Ammon's horn (tissue), 1 donor: Measurements from ENCODE around the gene TRIP13.

Source experiments
- DNase-seq: peaks from one replicate; pipeline ENCODE4 v3.0.0-alpha.2; 2016; ENCODE audit warnings: low spot score

TRIP13 gene

DNA sequence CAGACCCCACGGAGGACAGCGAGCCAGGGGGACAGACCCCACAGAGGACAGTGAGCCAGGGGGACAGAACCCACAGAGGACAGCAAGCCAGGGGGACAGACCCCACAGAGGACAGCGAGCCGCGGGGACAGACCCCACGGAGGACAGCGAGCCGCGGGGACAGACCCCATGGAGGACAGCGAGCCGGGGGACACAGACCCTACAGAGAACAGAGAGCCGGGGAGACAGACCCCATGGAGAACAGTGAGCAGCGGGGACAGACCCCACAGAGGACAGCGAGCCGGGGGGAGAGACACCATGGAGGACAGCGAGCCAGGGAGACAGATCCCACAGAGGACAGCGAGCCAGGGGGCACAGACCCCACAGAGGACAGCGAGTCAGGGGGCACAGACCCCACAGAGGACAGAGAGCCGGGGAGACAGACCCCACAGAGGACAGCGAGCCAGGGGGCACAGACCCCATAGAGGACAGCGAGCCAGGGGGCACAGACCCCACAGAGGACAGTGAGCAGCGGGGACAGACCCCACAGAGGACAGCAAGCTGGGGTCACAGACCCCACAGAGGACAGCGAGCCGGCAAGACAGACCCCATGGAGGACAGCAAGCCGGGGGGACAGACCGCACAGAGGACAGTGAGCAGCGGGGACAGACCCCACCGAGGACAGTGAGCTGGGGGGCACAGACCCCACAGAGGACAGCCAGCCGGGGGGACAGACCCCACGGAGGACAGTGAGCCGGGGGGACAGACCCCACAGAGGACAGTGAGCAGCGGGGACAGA lies 37.5 kb upstream of the TRIP13 start:
- no peak for DNase-seq

DNA sequence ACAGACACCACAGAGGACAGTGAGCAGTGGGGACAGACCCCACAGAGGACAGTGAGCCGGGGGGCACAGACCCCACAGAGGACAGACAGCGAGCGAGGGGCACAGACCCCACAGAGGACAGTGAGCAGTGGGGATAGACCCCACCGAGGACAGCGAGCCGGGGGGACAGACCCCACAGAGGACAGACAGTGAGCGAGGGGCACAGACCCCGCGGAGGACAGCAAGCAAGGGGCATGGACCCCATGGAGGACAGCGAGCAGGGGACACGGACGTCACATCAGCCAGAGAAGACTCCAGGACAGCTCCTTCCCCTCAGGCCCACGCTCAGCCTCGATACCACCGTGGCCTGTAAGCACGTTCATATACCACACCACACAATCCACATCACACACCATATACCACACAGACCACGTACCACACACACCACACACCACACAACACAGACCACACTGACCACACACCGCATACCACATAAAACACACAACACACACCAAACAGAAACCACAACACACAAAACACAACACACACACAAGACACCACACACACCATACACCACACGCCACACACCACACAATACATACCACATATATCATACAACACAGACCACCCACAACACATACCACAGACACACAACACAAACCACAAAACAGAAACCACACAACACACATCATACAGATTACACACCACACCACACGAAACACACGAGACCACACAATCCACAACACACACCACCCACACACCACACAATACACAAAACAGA lies 36.7 kb upstream of the TRIP13 start:
- no peak for DNase-seq

DNA sequence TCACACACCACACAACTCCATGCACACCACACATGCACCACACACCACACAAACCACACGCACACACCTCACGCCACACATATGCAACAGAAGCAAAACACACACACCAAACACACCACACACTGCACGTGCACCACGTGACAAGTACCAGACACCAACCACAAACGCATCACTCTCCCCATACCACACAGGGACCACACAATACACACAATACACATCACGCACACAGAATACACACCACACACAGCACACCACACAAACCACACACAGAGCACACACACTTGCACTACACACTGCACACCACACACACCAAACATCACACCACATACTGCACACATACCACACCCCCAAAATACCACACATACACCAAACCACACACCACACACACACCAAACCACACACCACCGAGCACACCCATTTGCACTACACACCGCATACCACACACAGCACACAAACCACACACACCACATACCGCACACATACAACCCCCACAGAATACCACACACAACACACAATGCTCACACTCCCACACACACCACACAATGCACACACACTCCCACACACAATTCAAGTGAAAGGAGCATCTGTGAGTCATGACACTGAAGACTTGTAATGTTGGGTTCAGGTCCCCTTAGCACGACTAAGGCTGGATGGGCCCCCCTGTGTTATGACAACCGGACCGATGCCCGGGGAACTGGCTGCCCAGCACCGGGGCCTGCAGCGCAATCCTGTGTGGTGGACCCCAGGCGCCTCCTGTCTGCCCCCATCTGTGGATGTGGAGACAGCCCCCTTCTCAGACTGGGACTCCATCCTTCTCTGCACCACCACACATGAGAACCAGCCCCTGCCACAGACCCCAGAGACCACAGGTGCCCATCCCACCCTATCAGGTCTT lies 35.9 kb upstream of the TRIP13 start:
- no peak for DNase-seq

DNA sequence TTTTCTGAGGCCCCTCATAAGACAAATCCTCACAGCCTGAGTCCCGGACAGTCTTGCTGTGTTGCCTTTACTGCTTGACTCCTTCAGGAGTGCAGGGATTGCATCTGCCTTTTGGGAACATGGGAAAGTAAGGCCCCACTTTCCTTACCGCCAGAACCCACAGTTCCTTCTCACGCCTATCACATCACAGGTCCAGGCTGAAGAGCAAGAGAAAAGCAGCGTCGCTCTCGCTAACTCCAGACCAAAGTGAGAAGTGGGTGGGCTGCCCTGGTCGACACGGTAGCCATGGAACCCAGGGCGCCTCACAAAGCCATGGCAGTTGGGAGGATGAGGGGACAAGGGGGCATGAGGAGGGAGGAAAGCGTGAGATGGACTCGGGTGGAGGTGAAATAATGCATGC lies 34.0 kb upstream of the TRIP13 start:
- no peak for DNase-seq

DNA sequence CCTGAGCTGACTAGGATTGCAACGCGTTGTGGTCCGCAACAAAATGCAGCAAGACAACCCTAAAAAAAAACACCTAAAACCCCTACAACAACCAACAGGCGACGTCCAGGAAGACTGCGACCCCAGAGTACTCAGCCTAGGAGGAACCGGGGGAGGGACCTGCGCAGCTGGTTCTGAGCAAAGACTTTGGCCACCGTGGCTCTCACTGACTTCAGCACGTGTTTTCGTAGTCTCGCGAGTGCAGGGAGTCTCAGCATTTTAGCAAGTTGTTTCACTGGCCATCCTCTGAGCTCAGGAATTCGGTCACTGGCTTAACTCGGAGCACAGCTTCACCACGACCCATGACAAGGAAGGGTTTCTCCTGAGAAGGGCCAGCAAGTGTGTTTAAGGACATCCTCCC lies 33.3 kb upstream of the TRIP13 start:
- no peak for DNase-seq

DNA sequence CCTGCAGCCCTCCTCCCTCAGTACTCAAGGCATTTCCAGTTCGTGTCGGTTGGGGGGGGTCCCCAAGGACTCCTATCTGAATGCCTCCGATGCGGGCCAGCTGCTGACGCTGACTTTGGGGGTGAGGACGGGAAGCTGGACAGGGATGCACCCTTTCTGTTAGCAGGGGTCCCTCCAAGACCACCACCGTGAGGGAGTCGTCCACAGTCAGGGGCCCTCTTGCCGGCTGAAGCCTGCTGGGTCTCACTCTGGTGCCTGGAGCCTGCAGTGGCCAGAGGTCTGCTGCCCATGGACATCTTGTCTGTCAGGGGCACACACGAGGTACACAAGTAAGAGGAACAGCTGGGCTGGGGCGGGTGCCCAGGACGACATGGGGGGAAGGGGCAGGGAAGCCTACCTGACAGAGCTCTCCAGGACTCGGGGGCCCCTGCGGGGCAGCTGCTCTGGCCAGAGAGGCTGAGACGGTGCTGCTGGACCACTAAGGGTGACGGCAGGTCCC lies 32.8 kb upstream of the TRIP13 start:
- DNase-seq = no peak

DNA sequence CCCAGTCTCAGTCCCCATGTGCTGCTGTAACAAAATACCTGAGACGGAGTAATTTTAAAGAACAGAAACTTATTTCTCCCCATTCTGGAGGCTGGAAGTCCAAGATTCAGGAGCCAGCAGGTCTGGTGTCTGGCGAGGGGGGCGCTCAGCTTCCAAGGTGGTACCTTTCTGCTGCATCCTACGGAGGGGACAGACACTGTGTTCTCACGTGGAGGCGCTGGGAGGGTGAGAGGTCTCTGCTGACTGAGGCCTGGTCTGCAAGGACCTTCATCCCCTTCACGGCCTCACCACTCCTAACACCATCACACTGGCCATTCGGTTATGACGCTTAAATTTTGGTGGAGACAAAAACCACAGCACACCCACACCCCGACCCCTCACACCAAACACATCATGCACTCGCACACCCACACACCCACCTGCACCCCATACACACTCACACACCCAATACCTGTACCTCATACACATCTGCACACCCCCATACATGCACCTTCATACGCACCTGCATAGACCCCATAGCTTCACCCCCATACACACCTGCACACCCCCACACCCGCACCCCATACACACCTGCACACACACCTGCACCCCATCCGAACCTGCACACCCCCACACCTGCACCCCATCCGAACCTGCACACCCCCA lies 32.1 kb upstream of the TRIP13 start:
- no peak for DNase-seq

DNA sequence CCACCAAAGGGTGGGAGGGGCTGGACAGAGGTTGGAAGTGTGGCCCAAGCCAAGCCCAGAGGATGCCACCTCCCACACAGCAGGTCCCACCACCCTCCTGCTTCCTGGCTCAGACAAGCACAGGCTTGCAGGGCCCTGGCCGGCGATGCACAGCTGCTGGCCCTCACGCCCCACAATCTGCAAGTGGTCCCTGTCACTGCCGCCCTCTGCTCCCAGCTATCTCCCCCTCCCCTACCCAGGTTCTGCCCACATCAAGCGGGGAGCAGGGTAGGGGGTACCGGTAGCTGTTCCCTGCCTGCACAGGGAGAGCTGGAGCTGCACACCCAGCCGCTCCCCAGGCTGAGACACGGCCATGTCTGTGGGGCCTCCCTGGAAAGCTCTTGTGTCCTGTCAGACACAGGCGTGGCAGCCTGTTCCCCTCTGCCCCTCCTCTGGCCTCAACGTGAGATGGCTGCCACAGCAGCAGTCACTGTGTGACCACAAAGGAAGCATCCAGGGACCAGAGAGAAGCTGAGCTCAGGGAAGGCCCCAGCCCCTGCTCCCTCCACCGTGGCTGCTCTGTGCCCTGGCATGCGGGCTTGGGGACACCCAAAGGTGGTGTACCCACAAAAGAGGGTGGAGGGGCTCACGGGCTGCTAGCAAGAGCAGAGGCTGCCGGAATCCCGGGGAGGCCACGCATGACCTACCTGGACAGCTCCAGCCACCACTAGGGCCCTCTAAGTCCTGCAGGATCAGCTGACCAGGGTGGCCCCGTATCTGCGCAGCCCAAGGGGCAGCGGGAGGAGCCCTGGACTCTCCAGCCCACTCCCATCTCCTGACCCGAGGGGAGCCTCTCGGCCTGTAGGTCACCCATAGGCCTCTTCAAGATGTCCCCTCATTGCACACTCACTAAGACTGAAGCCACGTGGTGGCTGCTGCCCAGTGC lies 31.0 kb upstream of the TRIP13 start:
- no peak for DNase-seq

DNA sequence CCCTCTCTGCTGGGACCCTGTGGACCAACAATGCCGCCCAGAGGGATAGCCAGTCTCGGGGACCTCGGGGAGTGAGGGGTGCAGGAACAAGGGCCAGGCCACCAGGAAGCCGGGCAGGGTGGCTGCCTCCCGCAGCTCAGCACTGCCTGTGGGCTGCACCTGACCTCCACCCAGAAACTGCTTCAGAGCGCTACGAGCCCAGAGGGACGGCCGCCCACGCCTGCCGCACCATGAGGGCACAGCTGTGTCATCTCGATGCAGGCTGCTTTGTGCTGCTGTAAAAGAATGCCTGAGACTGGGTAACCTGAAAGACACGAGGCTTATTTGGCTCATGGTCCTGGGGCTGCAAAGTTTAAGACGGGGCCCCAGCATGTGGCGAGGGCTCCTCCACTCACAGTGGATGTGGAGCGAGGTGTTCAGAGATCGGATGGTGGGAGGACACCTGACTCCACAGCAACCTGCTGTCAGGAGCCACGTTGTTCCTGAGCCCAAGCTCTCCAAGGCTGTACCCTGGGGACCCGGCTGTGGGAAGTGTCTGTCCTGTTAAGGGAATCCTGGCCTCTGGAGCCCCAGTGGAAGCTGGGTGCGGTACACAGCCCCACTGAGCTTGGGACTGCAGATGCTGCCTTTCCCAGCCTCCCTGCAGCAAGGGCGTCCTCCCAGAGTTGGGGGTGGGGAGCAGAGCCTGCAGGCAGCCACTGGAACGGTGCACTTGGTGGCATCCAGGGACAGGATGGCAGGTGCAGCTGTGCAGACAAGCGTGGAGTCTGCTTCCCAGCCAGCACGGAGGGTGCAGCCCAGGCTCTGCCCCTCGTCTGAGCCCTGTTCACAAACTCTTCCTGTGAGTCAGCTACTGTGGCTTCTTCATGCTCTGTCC lies 30.1 kb upstream of the TRIP13 start:
- no peak for DNase-seq

DNA sequence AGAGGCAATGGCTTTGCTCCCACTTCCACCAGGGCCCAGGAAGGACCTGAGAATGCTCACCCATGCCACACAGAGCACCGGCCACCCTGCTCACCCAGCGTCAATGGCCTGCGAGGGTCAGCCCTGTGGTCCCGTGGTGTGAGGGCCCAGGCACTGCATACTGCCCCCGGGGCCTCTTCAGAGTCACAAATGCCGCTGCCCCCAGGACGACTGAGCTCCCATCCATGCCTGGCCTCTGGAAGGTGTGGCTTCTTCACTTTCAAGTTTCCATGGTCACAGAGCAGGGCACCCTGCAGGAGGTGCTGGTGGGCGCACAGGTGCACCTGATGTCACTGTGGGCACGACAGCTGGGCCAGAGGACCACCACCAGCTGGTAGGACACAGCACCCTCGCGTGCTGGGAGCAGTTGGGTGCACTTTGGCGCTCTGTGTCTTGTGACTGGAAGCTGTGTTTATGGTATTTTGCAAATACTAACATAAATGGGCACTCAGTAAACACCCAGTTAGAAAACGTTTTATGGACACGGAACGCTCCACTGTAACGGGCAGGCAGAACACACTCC lies 29.4 kb upstream of the TRIP13 start:
- DNase-seq = no peak

DNA sequence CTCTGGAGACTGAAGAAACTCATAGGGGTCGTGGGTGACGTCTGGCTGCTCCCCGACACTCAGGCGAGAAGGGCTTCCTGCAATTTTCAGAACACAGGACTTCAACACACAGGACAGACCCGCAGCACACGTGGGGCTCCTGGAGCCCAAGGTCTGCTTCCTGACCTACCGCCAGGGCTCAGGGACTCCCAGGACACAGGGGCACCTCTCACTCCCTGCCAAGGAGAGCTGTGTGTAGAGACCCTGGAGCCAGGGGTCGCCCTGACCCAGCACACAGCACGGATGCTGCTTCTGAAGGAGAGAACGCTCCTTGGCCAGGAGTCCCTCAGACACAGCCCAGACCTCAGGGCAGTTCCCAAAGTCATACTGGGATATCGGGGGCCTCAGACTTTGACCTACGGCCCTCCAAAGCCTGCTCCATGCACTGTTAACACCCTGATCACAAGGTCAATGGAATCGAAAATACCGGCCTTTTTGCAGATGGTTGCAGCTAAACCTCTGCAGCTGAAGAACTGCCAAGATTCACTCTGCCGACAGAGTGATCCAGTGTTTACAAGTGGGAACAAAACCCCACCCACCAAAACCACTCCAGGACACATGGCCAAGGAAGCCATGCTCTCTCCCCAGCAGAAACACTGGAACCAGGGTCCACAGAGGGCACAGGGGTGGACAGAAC lies 28.1 kb upstream of the TRIP13 start:
- no peak for DNase-seq

DNA sequence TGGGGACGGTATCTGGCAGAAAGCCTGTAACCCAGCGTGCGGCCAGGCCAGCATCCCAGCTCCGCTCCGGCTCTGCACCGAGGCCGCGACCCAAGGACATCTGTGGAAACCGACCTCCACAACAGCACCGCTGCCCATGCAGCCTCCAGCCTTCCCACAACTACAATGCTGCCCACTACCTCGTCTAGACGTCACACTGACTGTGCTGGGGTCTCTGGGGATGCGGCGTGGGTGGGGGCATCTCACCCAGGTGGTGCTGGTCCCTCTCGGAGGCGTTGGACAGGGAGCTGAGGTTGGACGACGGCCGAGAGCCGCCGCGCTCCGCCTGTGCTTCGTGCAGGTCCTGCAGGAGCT lies 27.5 kb upstream of the TRIP13 start:
- no peak for DNase-seq

DNA sequence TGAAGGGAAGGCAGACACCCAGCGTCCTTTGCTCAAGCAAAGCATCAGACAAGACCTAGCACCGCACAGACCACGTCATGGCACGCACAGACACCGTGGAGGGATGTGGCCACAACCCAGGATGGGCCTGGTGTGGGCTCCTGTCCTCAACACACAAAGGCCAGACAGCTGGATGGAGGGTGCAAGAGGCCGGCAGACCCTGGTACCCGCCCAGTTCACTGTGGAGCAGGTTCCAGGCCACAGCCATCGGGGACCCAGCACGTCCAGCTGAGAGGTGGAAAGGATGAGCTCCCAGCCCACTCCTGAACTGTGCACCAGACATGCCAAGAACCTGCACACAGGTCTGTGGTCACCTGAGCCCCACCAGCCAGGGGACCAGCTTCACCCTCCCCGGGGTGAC lies 26.9 kb upstream of the TRIP13 start:
- no peak for DNase-seq

DNA sequence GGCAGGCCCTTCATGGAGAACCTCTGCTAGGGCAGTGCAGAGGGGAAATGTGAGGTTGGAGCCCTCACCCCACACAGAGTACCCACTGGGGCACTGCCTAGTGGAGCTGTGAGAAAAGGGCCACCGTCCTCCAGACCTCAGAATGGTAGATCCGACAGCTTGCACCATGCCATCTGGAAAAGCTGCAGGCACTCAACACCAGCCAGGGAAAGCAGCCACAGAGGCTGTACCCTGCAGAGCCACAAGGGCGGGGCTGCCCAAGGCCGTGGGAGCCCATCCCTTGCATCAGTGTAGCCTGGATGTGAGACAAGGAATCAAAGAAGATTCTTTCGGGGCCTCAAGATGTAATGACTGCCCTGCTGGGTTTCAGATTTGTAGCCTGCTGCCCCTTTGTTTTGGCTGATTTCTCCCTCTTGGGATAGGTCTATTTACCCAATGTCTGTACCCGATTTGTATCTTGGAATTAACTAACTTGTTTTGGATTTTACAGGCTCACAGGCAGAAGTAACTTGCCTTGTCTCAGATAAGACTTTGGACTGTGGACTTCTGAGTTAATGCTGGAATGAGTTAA lies 25.3 kb upstream of the TRIP13 start:
- DNase-seq = no peak

DNA sequence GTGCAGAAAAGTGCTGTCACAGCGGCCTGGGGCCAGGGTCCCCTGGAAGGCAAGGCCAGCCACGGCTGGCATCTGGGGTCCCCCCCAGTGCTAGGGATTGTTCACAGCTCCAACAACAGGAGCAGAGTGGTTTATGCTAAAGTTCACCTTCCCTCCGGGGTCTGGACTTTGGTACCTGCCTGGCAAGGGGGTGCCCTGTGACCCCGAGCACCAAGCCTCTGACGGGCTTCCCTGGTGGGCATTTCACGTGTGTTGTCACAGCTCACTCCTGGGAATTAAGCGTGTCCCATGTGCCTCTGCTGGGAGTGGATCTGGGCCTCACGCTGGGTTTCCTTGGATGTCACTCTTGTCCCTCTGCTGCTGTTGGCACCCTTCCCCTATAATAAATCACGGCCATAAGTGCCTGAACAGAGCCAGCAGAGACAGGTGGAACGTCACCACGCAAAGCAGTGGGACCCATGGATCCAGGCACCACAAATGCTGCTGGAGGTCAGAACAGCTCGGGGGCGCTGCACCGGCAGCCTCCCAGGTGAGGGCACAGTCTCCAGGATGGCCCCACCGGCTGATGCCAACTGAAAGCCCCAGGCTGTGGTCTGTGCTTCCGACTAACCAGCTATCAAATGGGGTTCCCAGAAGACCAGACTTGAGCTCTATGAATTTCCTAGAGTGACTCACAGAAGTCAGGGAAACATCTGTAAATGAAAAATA lies 24.1 kb upstream of the TRIP13 start:
- no peak for DNase-seq

DNA sequence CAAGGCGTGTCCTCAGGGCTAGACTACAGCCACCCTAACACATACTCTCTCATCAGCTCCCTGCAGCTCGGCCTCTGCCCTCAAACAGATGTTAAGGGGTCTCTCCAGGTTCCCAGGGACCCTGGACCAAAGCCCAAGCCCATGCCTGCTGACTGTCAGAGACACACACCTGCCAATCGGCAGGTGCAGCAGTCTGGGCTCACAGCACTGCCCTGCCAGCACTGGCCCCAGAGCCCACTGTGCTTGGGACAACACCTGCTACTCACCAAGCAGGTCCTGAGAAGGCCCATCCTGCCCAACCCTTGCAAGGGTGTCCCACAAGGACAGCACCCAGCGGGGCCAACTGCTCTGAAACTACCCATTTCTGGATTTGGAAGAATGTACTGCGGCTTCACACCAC lies 21.7 kb upstream of the TRIP13 start:
- DNase-seq = no peak

DNA sequence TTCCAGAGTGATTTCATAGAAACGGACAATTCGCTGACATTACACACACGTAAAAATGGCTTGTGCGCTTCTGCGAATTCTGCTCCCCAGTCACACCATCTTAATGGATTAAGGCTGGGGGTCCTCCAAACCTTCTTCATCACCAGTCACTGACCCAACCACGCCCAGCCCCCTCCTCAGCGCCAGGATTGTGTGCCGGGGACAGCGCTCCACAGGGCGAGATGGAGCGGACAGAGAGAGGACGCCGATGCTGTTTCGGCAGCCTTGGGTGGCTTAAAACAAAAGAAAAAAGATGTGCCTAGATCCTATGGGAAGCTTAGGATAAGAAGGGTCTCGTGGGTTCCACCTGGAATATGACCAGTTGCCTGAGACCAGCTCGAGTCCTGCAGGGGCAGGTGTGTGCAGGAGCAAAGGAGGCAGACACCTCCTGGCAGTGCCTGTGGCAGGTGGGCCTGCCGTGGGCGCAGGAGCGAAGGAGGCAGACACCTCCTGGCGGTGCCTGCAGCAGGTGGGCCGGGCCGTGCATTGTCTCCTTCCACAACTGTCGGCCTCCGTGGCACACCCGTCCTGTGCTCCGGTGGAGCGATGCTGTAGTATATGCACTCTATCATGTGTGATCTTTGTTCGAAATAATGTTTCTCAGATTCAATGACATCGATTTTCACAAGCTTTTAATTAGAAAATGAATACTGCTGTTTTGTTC lies 20.9 kb upstream of the TRIP13 start:
- no peak for DNase-seq
